GM19468 (cell line): Measurements from ENCODE around the gene AGT.
"Not testable (repeated sequence)": the region's sequence is repeated elsewhere in the genome, so short reads cannot be mapped to it uniquely, and the experiment has no call there.

ENCODE experiments used
- ATAC-seq: cut with Tn5 transposase; IDR thresholded peaks from one replicate; pipeline ENCODE4 v1.9.1; 2021; ENCODE audit warnings: mild to moderate bottlenecking, moderate library complexity, moderate number of reproducible peaks; ENCODE audit not compliant: unreplicated experiment; ENCODE audit errors: extremely low read depth

Gene AGT

DNA sequence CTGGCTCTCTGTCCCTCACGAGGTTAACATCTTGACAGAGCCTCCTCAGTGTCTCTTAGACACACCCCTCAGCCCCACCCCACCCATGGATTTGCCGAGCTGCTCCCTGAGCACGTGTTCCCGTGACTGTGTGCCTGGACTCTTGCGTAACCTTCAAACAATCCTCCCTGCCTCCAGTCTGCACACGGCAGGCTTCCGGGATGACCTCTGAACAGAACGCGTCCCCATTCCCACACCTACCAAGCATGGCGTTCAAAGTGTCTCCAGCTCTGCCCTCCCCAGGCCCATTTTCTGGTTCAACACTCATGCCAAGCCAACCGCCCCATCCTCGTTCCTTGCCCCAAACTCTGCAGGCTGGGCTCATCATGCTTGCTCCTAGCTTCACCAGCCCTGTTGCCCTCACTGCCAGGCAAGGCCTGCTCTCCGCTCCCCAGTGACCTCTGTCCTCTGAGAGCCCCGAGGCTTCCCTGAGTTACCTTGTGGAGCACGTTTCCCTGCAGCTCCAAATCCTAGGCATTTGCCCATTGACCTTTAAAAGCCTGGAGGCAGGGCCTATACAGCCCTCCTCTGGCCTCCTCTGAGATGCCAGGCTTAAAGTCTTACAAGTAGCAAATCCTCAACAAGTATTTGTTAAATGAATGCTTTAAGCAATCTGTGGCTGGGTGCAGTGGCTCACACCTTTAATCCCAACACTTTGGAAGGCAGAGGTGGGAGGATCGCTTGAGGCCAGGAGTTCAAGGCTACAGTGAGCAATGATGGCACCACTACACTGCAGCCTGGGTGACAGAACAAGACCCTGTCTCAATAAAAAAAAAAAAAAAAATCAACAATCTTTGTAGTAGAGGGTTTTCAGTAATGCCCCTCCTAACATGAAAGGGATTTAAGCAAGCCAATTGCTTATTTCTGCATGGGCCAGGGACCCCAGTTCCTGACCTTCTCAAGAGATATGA, 5.0 kb downstream of the AGT start:
- ATAC-seq = no peak

DNA sequence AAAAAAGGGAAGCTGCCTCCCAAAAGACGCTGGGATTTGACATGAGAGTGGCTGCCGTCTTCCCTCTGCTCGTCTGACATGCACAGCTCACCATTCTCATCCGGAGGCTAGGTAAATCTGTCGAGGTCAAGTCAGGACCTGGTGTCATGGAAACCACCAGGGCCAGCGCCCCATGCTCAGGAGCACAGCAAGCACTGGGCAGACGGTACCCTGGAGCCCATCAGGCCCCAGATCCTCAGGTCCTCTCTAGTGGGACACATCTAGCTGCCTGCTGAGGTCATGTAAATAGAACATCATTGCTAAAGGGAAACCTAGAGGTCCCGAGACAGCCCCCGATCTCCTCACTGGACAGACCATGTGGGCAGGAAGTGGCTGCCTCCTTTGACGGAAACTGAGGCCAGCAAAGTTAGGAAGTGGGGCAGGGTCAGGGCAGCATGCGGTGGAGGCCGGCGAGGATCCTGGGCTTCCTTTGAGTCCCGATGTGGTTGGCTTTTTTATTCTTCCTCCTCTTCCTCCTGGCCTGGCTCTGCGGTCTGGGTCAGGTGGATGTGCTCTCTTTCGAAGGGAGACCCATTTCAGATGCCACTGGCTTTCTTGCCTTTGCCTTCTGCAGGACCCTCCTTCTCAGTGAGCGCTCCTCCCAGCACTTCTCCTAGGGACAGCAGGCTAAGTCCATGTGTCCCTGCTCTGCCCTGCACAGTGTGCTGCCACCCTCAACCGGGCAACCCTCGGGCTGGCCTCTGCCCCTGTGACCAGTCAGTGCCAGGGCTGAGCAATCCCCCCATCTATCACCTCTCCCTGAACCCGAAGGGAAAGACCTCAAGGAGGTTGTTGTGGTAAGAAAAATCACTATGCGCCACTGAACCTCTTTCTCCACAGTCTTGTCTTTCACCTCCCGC, 5.9 kb downstream of the AGT start:
- no peak for ATAC-seq

- ATAC-seq = no peak
These were observed 6.8 kb downstream of the AGT start for GRCh38 chr1:230706887-230707731.

- no peak for ATAC-seq
These were observed 7.8 kb downstream of the AGT start for GRCh38 chr1:230706020-230706699.

DNA sequence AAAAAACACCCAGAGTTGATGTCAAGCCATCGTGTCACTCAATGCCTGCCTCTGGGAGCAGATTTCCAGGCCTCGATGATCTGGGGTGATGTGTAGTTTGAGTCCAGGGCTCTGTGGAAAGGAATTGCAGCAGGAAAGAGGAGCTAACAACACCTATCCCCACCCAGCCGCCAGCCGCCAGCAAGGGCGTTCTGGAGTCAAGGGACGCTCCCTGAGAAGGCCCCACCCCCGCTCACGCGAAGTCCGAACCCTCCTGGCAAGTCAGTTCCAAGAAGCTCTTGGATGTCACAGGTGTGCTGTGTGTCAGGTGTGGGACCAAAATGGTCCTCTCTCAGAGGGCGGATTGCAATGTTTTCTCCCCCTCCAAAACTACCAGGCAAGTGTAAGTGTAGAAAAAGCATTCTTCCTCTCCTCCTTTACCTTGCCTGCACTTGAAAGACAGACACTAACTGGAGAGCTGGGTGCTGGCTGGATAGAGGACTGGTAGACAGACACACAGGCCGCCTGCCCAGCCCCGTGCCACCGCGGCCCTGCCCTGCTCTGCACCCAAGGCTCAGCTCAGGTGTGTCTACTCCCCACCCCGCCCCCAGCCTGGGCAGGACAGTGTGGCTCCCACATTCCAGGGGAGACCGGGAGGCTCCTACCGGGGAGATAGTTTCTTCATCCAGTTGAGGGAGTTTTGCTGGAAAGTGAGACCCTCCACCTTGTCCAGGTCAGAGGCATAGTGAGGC, 8.5 kb downstream of the AGT start:
- no peak for ATAC-seq

DNA sequence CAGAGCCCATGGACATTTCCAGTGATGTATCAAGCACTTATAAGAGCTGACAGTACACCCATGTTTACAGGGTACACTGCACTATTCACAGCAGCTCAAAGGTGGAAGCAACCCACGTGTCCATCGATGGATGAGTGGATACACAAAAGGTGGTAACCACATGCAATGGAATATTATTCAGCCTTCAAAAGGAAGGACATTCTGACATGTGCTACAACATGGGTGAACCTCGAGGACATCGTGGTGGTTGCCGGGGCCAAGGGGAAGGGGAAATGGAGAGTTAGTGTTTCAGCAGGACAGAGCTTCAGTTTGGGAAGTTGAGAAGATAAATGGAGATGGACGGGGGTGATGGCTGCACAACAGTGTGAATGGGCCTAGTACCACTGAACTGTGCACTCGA, 9.1 kb downstream of the AGT start:
- ATAC-seq = no peak

GRCh38 chr1:230703679-230704385, 10.1 kb downstream of the AGT start:
- ATAC-seq = no peak

- ATAC-seq = no peak
These were observed 10.8 kb downstream of the AGT start for GRCh38 chr1:230702934-230703678.

DNA sequence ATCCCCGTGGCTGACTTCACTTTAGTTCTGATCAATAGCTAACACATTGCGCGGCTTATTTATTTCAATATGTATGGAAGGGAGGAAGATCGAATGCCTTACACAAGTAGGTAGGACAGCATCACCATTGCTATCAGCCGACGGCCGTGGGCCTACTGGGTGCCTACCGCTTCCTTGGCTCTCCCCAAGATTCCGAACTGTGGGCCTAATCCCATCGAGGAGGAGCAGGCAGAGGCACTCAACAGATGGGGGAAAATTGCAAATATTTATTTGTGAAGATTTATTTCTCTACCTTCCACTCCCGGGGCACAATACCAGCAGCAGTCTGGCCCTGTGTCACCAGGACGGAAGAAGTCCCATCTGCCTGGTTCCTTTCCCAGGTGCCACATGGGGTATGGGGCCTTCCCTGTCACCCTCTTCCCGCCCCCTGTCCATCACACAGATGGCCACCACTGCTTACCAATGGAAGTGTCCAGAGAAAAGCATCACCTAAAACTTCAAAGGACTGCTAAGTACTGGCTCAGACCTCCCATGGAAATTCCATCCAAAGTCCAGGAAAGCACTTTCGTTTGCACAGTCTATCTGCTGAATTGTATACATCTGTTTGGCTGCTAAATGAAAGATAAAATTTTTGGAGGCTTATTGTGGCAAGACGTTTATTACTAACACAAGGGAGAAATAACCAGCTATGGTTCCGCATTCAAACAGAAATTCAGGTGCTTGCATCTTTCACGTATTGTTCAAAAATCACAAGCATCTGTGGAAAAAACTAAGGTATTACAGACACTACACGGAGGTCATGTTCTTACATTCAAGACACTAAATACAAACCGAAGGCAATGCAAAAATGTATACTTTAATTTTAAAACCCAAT, 11.8 kb downstream of the AGT start:
- no peak for ATAC-seq

DNA sequence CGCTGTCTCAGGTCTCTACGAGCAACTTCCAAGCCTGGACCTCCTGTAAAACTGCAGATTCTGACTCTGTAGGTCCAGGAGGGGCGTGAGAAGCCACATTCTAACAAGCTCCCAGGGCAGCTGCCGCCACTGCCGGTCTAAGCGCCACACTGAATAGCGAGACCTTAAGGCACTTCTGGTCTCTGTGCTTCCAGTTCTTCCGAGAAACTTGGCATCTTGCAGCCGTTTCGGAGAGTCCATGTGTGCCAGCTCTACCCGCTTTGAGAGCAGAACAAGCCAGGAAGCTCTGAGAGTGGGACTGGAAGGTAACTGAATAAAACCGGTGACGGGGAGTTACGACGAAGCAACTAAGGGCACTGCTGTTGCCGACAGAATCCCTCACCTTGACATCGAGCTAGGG, 12.5 kb downstream of the AGT start:
- no peak for ATAC-seq

GRCh38 chr1:230700132-230700531, 13.8 kb downstream of the AGT start:
- ATAC-seq = no peak

DNA sequence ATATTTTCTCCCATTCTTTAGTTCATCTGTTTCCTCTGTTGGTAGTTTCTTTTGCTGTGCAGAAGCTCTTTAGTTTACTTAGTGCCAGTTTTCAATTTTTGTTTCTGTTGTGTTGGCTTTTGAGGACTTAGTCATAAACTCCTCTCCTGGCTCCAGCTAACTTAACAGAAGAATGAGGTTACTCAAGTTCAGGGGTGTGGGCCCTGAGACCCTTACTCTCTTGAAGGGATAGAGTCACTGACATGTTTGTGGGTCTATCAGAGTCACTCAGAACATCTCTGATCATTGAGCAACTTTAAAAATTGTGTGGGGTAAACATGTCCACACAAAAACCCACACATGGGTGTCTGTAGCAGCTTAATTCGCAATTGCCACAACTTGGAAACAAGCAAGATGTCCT, 14.2 kb downstream of the AGT start:
- ATAC-seq = no peak

DNA sequence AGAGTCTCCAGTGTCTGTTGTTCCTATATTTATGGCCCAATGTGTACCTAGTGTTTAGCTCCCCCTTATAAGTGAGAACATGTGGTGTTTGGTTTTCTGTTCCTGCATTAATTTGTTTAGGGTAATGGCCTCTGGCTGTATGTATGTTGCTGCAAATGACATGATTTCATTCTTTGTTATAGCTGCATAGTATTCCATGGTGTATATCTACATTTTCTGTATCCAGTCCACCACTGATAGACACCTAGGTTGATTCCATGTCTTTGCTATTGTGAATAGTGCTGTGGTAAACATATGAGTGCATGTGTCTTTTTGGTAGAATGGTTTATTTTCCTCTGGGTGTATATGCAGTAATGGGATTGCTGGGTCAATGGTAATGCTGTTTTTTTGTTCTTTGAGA, 15.0 kb downstream of the AGT start:
- ATAC-seq = not testable (repeated sequence)

DNA sequence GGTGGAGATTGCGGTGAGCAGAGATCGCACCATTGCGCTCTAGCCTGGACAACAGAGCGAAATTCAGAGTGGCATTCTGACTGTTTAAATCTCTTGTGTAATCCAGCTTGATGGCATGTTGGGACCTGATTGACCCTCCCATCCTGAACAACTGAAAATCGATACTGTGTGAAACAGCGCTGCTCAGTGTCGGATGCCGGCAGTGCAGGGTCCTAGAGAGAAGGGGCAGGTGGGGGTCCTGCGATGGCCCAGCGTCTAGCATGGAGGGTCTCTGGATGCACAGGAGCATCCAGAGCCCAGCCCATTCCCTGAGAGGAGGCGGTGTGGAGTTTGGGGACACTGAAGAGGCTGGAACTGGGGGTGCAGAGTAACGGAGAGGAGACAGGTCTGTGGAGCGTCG, 15.8 kb downstream of the AGT start:
- ATAC-seq = no peak

GRCh38 chr1:230696722-230697437, 17.0 kb downstream of the AGT start:
- ATAC-seq = no peak

- no peak for ATAC-seq
These were observed 17.7 kb downstream of the AGT start for GRCh38 chr1:230696218-230696617.
